Stomach (tissue), 9 donors: Measurements from ENCODE around the gene MEG3. TPM values are rescaled to one million over a fixed set of nuclear protein-coding genes. Genes with fewer than 3 reads are reported as not detected.

ENCODE experiments used
- DNase-seq, 2 donors: peaks; one replicate each; pipeline versions ENCODE4 v3.0.0 to v3.0.0-alpha.2; 2013 to 2019
- H3K27ac ChIP-seq, 5 donors: fragments of 200-600 bp in 4 of 5; sonication (generic) in 4 of 5; one replicate each; pipeline ENCODE4 v1.5.1; 2013 to 2019; ENCODE audit warnings: mild to moderate bottlenecking in 1 of 5, moderate library complexity in 1 of 5
- H3K27me3 ChIP-seq, 3 donors: fragments of 200-600 bp; sonication (generic); one replicate each; pipeline ENCODE4 v1.5.1; 2017 to 2019; ENCODE audit warnings: mixed run types in 1 of 3
- H3K36me3 ChIP-seq, 4 donors: fragments of 200-600 bp; sonication (generic); 1 replicate in 3 of 4; 2 replicates in 1 of 4; pipeline ENCODE4 v1.5.1; 2016 to 2019
- H3K4me1 ChIP-seq, 4 donors: fragments of 200-600 bp; sonication (generic); one replicate each; pipeline ENCODE4 v1.5.1; 2016 to 2019
- H3K4me3 ChIP-seq, 4 donors: fragments of 200-600 bp; sonication (generic) in 3 of 4; one replicate each; pipeline ENCODE4 v1.5.1; 2016 to 2019; ENCODE audit warnings: mild to moderate bottlenecking in 1 of 4
- H3K9me3 ChIP-seq, 4 donors: fragments of 200-600 bp; sonication (generic); one replicate each; pipeline ENCODE4 v1.5.1; 2016 to 2019
- EP300 ChIP-seq: sonication (generic); formaldehyde crosslinking; IDR thresholded peaks from one replicate; pipeline ENCODE4 v1.6.1; 2017; ENCODE audit warnings: antibody characterized with exemption
- POLR2A ChIP-seq, 4 donors: fragments of 450-650 bp; IDR thresholded peaks; one replicate each; pipeline ENCODE4 v1.6.1; 2016; ENCODE audit warnings: antibody characterized with exemption in 4 of 4, control low read depth in 2 of 4, mild to moderate bottlenecking in 1 of 4, moderate library complexity in 1 of 4
- POLR2AphosphoS5 ChIP-seq, 3 donors: sonication (generic); formaldehyde crosslinking; IDR thresholded peaks; one replicate each; pipeline ENCODE4 v1.6.1; 2016; ENCODE audit warnings: antibody characterized with exemption in 3 of 3
- WGBS, 5 donors: extraction: QIAGEN DNeasy Blood & Tissue Kit in 3 of 5; methylation state at CpG; one replicate each; pipeline versions ENCODE4 v1.1.5 to v1.1.7; 2013 to 2018; 5-methylcytosine and 5-hydroxymethylcytosine counted together
- intact Hi-C: fragments of 100-400 bp; cut with DNase I; formaldehyde crosslinking; loops from one replicate; pipeline ENCODE4 v1.15.1; 2023; ENCODE audit warnings: low total_unique reads
- polyA plus RNA-seq, 3 donors: library from polyadenylated mRNA; stranded (reverse); fragments of 200-250 nt; gene quantifications; one replicate each; pipeline ENCODE4 v1.2.3, GENCODE V29; 2013
- total RNA-seq, 5 donors: library from RNA; depleted of rRNA; stranded (reverse); fragments of >200 nt; gene quantifications; one replicate each; pipeline versions ENCODE4 v1.1.0 to v1.2.3, GENCODE V29; 2014 to 2016
- TF ChIP-seq, protein P1 (sequence below), 7 experiments: fragments of 450-650 bp in 4 of 7; fragments of 200-600 bp in 3 of 7; sonication (generic) in 3 of 7; IDR thresholded peaks; one replicate each; pipeline ENCODE4 v1.5.1; 2016 to 2019; ENCODE audit warnings: antibody characterized with exemption in 7 of 7, control low read depth in 2 of 7, mild to moderate bottlenecking in 1 of 7
- donor health status: healthy with polysubstance abuse.
- donor health status: Bipolar disorder and iron deficiency.
- donor health status: healthy.

MEG3 gene
- total and polyA plus RNA-seq, 8 donors = 13.4 to 390 (median 99.2) TPM

DNA sequence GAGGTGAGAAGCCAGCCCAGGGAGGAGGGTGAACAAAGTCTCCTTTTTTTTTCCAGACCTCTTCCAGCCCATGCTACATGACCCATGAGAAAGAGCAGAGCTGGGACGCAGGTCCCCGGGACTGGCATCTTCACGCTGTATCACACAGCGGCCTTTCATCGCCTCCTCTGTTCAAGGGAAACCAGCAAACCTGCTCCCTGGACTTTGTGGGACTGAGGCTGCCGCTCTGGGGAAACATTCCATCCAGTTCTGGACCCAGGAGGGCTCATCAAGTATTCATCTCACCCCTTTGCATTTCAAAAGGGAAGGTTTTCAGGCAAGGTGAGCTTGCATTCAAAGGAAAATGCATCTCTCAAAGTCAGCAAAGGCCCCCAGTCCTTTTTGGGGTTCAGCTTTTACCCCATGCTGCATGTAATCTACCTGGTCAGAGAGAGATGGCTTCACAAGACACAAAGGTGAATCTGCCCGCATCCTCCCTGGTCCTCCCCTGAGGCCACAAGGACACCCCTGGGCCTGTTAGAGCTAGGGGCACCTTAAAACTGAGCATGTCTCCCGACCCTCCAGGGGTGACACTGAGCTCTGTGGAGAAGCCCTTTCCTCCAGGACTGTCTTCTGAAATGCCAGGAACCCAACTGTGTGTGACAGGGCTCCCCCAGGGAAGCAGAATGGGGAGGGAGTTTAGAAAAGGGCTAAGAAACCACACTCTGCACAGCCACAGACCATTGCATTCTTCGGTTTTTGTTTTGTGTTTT lies 21.2 kb upstream of the MEG3 start:
- Histone ChIP-seq H3K4me3 (no peak overlapping the region), H3K27me3 (peaks cover 0 to 19% (median 0%) of the 10 kb centered on the region in 3 donors), H3K36me3 (no peaks in the 10 kb centered on the region), H3K4me1 (no peaks in the 10 kb centered on the region), H3K9me3 (peaks cover 0 to 26% (median 24%) of the 10 kb centered on the region in 4 donors), H3K27ac (no peak overlapping the region)
- 65 to 83% (median 69%) methylated on average over 9 of the region's 9 CpGs for WGBS, 5 donors
- intact Hi-C loops = no loop called here
- no peak for DNase-seq
- TF ChIP-seq EP300 (no peak), POLR2AphosphoS5 (IDR thresholded peaks at IDR 0.05) (no peak), POLR2A (IDR thresholded peaks at IDR 0.05) (no peak)
- TF ChIP-seq, protein P1, sequence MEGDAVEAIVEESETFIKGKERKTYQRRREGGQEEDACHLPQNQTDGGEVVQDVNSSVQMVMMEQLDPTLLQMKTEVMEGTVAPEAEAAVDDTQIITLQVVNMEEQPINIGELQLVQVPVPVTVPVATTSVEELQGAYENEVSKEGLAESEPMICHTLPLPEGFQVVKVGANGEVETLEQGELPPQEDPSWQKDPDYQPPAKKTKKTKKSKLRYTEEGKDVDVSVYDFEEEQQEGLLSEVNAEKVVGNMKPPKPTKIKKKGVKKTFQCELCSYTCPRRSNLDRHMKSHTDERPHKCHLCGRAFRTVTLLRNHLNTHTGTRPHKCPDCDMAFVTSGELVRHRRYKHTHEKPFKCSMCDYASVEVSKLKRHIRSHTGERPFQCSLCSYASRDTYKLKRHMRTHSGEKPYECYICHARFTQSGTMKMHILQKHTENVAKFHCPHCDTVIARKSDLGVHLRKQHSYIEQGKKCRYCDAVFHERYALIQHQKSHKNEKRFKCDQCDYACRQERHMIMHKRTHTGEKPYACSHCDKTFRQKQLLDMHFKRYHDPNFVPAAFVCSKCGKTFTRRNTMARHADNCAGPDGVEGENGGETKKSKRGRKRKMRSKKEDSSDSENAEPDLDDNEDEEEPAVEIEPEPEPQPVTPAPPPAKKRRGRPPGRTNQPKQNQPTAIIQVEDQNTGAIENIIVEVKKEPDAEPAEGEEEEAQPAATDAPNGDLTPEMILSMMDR (IDR thresholded peaks at IDR 0.05) = no peak

- peaks cover 0 to 36% (median 4%) of the 10 kb centered on the region in 3 donors for H3K27me3 ChIP-seq
- no peaks in the 10 kb centered on the region for H3K4me1 ChIP-seq
- TF ChIP-seq POLR2A (IDR thresholded peaks at IDR 0.05) (no peak), POLR2AphosphoS5 (IDR thresholded peaks at IDR 0.05) (no peak), EP300 (no peak)
- TF ChIP-seq, protein P1 (IDR thresholded peaks at IDR 0.05) = no peak
- H3K9me3 ChIP-seq = peaks cover 0 to 42% (median 37%) of the 10 kb centered on the region in 4 donors
- no peaks in the 10 kb centered on the region for H3K36me3 ChIP-seq
- WGBS, 5 donors = 69 to 88% (median 82%) methylated on average over 8 to 9 of the region's 9 CpGs
- DNase-seq = no peak
- intact Hi-C loops = no loop called here
- no peak overlapping the region for H3K4me3 ChIP-seq
- H3K27ac ChIP-seq = no peak overlapping the region
Measured at GRCh38 chr14:100806386-100806785, 19.5 kb upstream of the MEG3 start.

DNA sequence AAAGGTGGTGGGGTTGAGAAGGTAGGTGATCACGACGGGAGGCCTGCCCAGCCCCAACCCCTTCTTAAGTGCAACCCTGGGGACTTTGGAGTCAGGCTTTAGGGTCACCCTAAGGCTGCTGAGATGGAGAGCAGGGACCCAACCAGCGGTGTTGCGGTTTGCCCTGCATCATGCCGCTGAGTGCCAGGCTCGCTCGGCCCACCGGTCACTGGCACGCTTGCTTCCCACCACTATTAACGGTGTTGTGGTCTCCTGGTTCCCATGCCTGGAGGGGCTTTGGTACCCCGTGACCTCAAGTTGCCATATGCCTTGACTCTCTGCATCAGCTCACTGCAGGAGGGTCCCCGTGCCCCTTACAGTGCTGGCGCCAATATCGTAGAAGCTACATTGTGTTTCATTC lies 18.4 kb upstream of the MEG3 start:
- intact Hi-C loops = no loop called here
- no peak overlapping the region for H3K27ac ChIP-seq
- H3K4me3 ChIP-seq = no peak overlapping the region
- H3K9me3 ChIP-seq = peaks cover 0 to 49% (median 40%) of the 10 kb centered on the region in 4 donors
- H3K27me3 ChIP-seq = peaks cover 0 to 40% (median 4%) of the 10 kb centered on the region in 3 donors
- WGBS, 5 donors = 80 to 90% (median 87%) methylated on average over 14 of the region's 14 CpGs
- DNase-seq = no peak
- H3K4me1 ChIP-seq = no peaks in the 10 kb centered on the region
- H3K36me3 ChIP-seq = no peaks in the 10 kb centered on the region
- TF ChIP-seq POLR2A (IDR thresholded peaks at IDR 0.05) = no peak
- TF ChIP-seq POLR2AphosphoS5 (IDR thresholded peaks at IDR 0.05) = no peak
- TF ChIP-seq EP300 = no peak
- TF ChIP-seq, protein P1 (IDR thresholded peaks at IDR 0.05) = no peak

- H3K27me3 ChIP-seq = peaks cover 0 to 41% (median 4%) of the 10 kb centered on the region in 3 donors
- intact Hi-C loops = no loop called here
- 73 to 77% (median 75%) methylated on average over 16 of the region's 16 CpGs for WGBS, 5 donors
Measured at GRCh38 chr14:100807979-100808734, 17.8 kb upstream of the MEG3 start.

More at GRCh38 chr14:100807979-100808734, 17.8 kb upstream of the MEG3 start:
- H3K4me3 ChIP-seq = no peak overlapping the region
- no peaks in the 10 kb centered on the region for H3K4me1 ChIP-seq
- no peak overlapping the region for H3K27ac ChIP-seq
- TF ChIP-seq POLR2A (IDR thresholded peaks at IDR 0.05) (no peak), POLR2AphosphoS5 (IDR thresholded peaks at IDR 0.05) (no peak), EP300 (no peak)
- TF ChIP-seq, protein P1 (IDR thresholded peaks at IDR 0.05) = no peak
- H3K36me3 ChIP-seq = no peaks in the 10 kb centered on the region
- no peak for DNase-seq
- peaks cover 0 to 49% (median 40%) of the 10 kb centered on the region in 4 donors for H3K9me3 ChIP-seq
